TTC549 (cell line): ENCODE data around the gene MTA2.

Experiments used
- FAIRE-seq: peaks from 2 replicates; lab custom pipeline; 2012; peaks lifted over from hg19 to GRCh38; lab: Jason Lieb, UNC

MTA2 gene

GRCh38 chr11:62546244-62546928, 55.3 kb downstream of the MTA2 start, which contains the start of gene AHNAK:
Gene AHNAK (minus strand): TSS chr11:62546806. CDS start chr11:62536098, 10,708 bp downstream.
- FAIRE-seq, result no peak

DNA sequence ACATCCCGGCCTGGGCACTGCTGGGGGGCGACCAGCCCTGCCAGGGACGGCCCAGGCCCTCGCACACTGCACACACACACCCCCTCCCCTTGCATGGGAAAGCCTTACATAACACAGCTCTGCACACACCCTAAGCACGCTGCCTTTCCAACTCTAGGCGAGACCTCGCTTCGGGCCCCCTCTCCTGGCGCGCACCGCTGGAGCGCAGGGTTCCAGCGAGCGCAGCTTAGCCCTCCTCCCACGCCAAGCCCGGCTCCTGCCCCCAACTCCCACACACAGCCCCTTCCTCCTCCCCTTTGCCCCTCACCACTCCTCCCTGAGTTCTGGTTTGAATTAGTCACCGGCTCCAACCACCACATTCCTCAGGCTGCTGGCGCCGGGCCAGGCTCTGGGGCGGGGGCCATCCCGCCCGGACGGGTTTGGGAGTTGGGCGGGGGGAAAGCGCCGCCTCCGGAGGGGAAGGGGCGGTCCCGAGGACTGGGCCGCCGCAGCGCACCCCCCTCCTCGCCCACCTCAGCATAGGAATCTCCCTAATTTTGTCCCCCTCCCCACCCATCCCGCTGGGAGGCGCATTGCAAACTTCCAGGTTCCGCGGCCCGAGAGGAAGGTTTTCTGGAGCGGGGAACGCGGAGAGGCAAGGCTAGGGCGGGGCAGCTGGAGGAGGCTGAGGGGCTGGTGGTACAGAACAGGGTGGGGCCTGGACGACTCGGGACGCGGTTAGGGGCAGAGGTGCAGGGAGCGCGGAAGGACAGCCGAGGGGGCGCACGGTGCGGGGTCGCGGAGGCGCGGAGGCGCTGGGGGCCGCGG, 56.0 kb downstream of the MTA2 start:
- no peak for FAIRE-seq

DNA sequence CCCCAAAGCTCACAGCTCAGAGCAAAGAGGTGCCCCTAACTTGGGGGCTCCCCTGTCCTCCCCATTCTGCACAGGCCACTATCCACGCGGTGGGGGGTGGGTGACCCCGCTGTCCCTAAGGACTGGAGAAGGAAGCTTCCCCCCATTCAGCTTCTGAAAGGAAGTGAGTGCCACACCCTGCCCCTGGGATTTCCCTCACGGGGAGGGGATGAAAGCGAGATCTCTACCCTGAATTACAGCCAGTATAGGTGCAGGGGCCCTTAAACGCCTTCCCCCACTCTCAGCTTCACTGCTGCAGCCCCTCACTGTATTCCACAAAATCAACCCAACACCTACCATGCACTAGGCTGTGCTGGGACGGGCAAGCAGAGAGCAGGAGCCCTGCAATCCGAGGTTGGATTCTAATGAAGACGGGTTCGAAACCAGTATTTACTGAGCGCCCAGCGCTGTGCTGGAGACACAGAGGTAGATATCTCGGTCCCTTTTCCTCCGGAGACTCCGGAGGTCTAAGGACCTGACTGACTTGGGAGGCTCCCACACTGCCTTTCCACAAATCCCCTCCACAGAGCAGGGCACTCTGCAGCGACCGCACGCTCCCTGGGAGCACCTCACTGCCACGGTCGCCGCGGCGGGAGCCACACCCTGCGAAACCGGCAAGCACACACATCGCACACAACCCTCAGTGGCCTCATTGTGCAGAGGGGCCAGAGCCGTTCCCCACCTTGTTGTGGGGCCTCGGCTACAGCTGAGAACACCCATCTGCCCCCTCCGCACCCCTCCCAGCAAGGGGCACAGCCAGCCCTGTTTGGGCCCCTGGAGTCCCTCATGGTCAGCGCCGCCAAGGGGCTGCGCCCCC, 56.9 kb downstream of the MTA2 start:
- FAIRE-seq, result no peak

GRCh38 chr11:62543680-62544444, 57.8 kb downstream of the MTA2 start:
- FAIRE-seq, result no peak
